OCI-LY7 (cell line): ENCODE measurements around the gene CDC14B. TPM values are rescaled to one million over a fixed set of nuclear protein-coding genes. Genes with fewer than 3 reads are reported as not detected.

ENCODE experiments used
- BruUV-seq: library from RNA; stranded (reverse); fragments of 400-500 nt; replicated peaks from 2 replicates; lab custom pipeline; 2021; lab: Mats Ljungman, UMichigan
- CTCF ChIA-PET: fragments of 300-600 bp; sonication (Branson Sonifier 250); formaldehyde crosslinking; loops from one replicate; lab custom pipeline; 2022; ENCODE audit warnings: antibody characterized with exemption; ENCODE audit not compliant: unreplicated experiment; lab: Charles Lee
- POLR2A ChIA-PET: fragments of 300-600 bp; sonication (Branson Sonifier 250); formaldehyde crosslinking; loops from one replicate; lab custom pipeline; 2022; ENCODE audit warnings: antibody characterized with exemption; lab: Charles Lee
- DNase-seq: peaks from one replicate; pipeline ENCODE4 v3.0.0-alpha.2; 2015; ENCODE audit warnings: low spot score
- H2AFZ ChIP-seq: fragments of 200-600 bp; sonication (generic), shearing (Covaris generic); 2 replicates; pipeline ENCODE4 v1.6.1; 2014; ENCODE audit warnings: mild to moderate bottlenecking, antibody characterized with exemption, low read length, moderate library complexity
- H3K27ac ChIP-seq: fragments of 200-600 bp; sonication (generic); 2 replicates; pipeline ENCODE4 v1.5.1; 2014; ENCODE audit warnings: mixed run types, low read depth, mild to moderate bottlenecking, moderate library complexity, low read length, inconsistent platforms; ENCODE audit not compliant: poor library complexity, severe bottlenecking
- H3K36me3 ChIP-seq: fragments of 200-600 bp; sonication (generic); 2 replicates; pipeline ENCODE4 v1.6.1; 2014; ENCODE audit warnings: mild to moderate bottlenecking, antibody characterized with exemption, low read length, moderate library complexity, mixed read lengths; ENCODE audit not compliant: insufficient read depth
- H3K4me1 ChIP-seq: fragments of 200-600 bp; sonication (generic); 2 replicates; pipeline ENCODE4 v1.5.1; 2014; ENCODE audit warnings: mild to moderate bottlenecking, low read length; ENCODE audit not compliant: insufficient read depth, poor library complexity, severe bottlenecking
- H3K4me2 ChIP-seq: fragments of 200-600 bp; sonication (generic); 2 replicates; pipeline ENCODE4 v1.6.1; 2014; ENCODE audit warnings: mild to moderate bottlenecking, low read length
- H3K4me3 ChIP-seq: fragments of 200-600 bp; sonication (generic); 2 replicates; pipeline ENCODE4 v1.5.1; 2014; ENCODE audit warnings: mild to moderate bottlenecking, low read depth, low read length; ENCODE audit not compliant: poor library complexity, severe bottlenecking
- H3K79me2 ChIP-seq: fragments of 200-600 bp; sonication (generic); 2 replicates; pipeline ENCODE4 v1.6.1; 2016; ENCODE audit warnings: low read depth, mild to moderate bottlenecking, low read length, moderate library complexity, mixed read lengths; ENCODE audit not compliant: insufficient read depth
- H3K9me2 ChIP-seq: fragments of 200-600 bp; sonication (generic); 2 replicates; pipeline ENCODE4 v1.6.1; 2016; ENCODE audit warnings: mild to moderate bottlenecking, low read length, mixed read lengths; ENCODE audit not compliant: insufficient read depth
- H3K9me3 ChIP-seq: fragments of 200-600 bp; sonication (generic); 2 replicates; pipeline ENCODE4 v1.6.1; 2014; ENCODE audit warnings: mild to moderate bottlenecking, mixed run types, low read length, mixed read lengths
- H4K20me1 ChIP-seq: fragments of 200-600 bp; sonication (generic); 2 replicates; pipeline ENCODE4 v1.6.1; 2014; ENCODE audit warnings: mild to moderate bottlenecking, antibody characterized with exemption, low read length, moderate library complexity, mixed read lengths; ENCODE audit not compliant: insufficient read depth
- EZH2phosphoT487 ChIP-seq: fragments of 200-600 bp; sonication (generic); IDR thresholded peaks from 2 replicates; pipeline ENCODE4 v1.6.1; 2018; ENCODE audit warnings: low read depth, borderline replicate concordance, mild to moderate bottlenecking, mixed run types, antibody characterized with exemption, low read length, moderate library complexity, mixed read lengths
- intact Hi-C: fragments of 100-400 bp; cut with micrococcal nuclease; formaldehyde crosslinking; loops from one replicate; pipeline ENCODE4 v1.10.0; 2022; ENCODE audit not compliant: unreplicated experiment
- total RNA-seq, 2 experiments: library from RNA; depleted of rRNA in 1 of 2; stranded (reverse); fragments of >200 nt in 1 of 2; shearing (Covaris generic) in 1 of 2; gene quantifications; 2 replicates each; pipeline ENCODE4 v1.2.3, GENCODE V29; 2014 to 2022
- TF ChIP-seq, protein P1 (sequence below): fragments of 200-600 bp; sonication (generic); conservative IDR thresholded peaks from 2 replicates; pipeline ENCODE4 v1.5.1; 2014; ENCODE audit warnings: mild to moderate bottlenecking, antibody characterized with exemption, low read length, moderate library complexity, mixed read lengths

The CDC14B gene
- total RNA-seq, 2 experiments from 2014 or later, result 0.27 TPM; not detected in 1

DNA sequence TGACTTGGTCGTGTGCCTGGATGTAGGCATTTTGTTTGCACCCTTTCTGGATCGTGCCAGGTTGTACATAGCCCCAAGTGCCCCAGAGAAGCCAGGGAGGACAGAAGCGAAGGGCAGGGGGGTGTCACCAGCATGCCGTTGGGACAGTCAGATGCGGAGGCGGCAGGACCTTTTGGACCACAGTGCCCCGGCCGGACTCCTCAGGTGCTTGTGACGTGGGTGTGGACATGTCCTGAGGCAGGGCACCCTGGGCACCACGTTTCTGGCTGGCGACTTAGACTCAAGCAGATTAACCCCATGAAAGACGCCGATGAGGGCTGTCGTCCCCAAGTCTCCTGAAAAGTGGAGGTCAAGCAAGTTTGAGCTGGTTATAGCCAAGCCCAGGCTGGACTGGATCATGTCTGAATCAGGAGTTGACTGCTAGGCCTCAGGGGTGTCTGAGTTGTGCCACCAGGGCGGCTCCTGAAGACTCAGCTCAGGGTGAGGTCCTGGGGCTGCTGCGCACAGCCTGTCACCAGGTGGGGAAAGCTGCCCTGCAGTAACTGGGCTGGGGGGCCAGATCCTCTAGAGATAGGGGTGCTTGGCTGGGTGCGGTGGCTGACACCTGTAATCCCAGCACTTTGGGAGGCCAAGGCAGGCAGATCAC lies 127.6 kb downstream of the CDC14B start:
- POLR2A ChIA-PET, result no interaction called here
- Histone ChIP-seq H3K36me3 (no peaks in the 10 kb centered on the region), H3K9me3 (no peaks in the 10 kb centered on the region), H3K79me2 (no peaks in the 10 kb centered on the region), H3K27ac (no peak overlapping the region), H3K4me1 (peaks cover 2% of the 10 kb centered on the region), H4K20me1 (no peaks in the 10 kb centered on the region), H3K4me3 (no peak overlapping the region), H2AFZ (no peak overlapping the region), H3K4me2 (no peak overlapping the region), H3K9me2 (no peaks in the 10 kb centered on the region)
- intact Hi-C loops, result no loop called here
- no peak for DNase-seq
- BruUV-seq, result no TSS peak
- TF ChIP-seq, protein P1, sequence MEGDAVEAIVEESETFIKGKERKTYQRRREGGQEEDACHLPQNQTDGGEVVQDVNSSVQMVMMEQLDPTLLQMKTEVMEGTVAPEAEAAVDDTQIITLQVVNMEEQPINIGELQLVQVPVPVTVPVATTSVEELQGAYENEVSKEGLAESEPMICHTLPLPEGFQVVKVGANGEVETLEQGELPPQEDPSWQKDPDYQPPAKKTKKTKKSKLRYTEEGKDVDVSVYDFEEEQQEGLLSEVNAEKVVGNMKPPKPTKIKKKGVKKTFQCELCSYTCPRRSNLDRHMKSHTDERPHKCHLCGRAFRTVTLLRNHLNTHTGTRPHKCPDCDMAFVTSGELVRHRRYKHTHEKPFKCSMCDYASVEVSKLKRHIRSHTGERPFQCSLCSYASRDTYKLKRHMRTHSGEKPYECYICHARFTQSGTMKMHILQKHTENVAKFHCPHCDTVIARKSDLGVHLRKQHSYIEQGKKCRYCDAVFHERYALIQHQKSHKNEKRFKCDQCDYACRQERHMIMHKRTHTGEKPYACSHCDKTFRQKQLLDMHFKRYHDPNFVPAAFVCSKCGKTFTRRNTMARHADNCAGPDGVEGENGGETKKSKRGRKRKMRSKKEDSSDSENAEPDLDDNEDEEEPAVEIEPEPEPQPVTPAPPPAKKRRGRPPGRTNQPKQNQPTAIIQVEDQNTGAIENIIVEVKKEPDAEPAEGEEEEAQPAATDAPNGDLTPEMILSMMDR, result no peak
- no peak for TF ChIP-seq EZH2phosphoT487
- CTCF ChIA-PET, result no interaction called here

DNA sequence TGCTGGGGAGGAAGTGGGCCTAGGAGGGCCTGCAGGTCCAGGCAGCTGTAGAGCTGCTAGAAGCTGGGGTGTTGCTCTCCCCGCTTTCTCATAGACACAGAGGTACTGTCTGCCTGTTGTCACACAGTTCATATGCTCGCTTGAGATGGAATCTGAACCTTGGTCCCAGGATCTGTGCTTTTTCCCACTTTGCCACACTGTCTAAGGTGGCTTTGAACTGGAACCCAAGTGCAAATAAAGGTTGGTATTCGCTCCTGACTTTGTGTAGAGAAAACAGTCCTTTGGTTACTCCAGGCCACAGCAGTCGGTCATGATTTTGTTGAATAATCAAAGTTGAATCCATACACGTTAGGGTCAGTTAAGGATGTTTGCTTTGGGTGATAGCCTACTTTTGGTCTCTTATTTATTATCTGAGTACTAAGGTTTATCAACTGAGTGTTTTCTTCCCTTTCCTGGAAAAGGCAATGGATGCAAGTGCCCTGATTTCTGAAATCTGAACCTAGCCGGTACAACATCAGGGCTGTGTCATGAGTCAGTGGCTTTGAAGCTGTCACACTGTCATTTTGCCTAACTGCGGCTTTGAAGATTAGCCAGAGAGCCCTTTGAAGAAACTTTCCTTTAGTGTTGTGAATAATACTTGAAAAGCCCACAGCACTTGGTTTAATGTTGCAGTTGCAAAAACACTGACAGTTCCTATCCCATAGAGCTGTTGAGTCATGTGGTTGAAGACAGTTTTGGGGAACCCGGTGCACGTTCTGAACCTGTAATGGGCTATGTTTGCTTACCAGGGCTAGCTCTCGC lies 128.4 kb downstream of the CDC14B start:
- no peak overlapping the region for H3K27ac ChIP-seq
- H3K79me2 ChIP-seq, result no peaks in the 10 kb centered on the region
- DNase-seq, result no peak
- CTCF ChIA-PET, result no interaction called here
- intact Hi-C loops, result no loop called here
- H3K36me3 ChIP-seq, result peaks cover 2% of the 10 kb centered on the region; the same call in 1 of the 2 replicates
- H4K20me1 ChIP-seq, result no peaks in the 10 kb centered on the region
- H3K4me2 ChIP-seq, result no peak overlapping the region
- H3K9me3 ChIP-seq, result no peaks in the 10 kb centered on the region
- POLR2A ChIA-PET, result no interaction called here
- BruUV-seq, result no TSS peak
- no peak overlapping the region for H2AFZ ChIP-seq
- H3K9me2 ChIP-seq, result no peaks in the 10 kb centered on the region
- no peak for TF ChIP-seq EZH2phosphoT487
- TF ChIP-seq, protein P1, result no peak
- peaks cover 9% of the 10 kb centered on the region for H3K4me1 ChIP-seq
- H3K4me3 ChIP-seq, result no peak overlapping the region
